ENCODE results near the gene RNASE4.

Gene RNASE4

DNA sequence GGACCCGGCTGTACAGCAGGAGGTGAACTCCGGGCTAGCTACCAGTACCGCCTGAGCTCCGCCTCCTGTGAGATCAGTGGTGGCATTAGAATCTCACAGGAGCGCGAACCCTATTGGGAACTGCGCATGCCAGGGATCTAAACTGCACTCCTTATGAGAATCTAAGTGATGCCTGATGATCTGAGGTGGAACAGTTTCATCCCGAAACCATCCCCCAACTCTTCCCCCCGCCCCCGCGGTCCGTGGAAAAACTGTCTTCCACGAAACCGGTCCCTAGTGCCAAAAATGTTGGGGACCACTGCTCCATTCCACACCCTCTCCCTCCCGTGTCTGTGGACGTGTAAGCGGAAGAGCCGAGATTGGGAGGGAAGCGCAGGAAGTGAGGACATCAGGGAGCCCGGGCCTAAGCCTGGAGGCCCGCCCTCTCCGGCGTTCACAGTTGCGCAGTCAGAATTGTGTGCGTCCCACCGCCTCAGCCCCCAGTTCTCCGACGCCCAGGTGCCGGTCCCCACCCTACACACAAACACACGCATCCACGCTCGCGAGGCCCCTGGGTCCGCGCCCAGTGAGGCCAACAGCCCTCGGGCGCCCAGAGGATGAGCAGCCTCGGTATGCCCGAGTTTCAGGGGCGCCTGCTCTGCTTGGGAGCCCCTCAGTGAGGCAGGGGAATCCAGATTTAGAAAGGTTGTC, 1.8 kb upstream of the RNASE4 start:
- peak; percentile 62 for DNase-seq (ENCODE audit: low read depth)
- no peak for TF ChIP-seq CTCF (conservative IDR thresholded peaks at IDR 0.05; ENCODE audit: low read depth, low read length)

GRCh38 chr14:20683125-20683890, 1.1 kb upstream of the RNASE4 start:
- TF ChIP-seq CTCF (conservative IDR thresholded peaks at IDR 0.05; ENCODE audit: low read depth, low read length): no peak
- DNase-seq (ENCODE audit: low read depth): peak; percentile 55
- H3K4me3 ChIP-seq (ENCODE audit: low read length): peak overlapping the region; percentile 82

More for the DNA sequence above, 1.8 kb upstream of the RNASE4 start:
- H3K4me3 ChIP-seq (ENCODE audit: low read length): peak overlapping the region; percentile 82

- no peak for DNase-seq (ENCODE audit: low read depth)
- no peak for TF ChIP-seq CTCF (conservative IDR thresholded peaks at IDR 0.05; ENCODE audit: low read depth, low read length)
- H3K4me3 ChIP-seq (ENCODE audit: low read length): peak overlapping the region; percentile 82
These were observed 499 bp downstream of the RNASE4 start for GRCh38 chr14:20684662-20685456.

DNA sequence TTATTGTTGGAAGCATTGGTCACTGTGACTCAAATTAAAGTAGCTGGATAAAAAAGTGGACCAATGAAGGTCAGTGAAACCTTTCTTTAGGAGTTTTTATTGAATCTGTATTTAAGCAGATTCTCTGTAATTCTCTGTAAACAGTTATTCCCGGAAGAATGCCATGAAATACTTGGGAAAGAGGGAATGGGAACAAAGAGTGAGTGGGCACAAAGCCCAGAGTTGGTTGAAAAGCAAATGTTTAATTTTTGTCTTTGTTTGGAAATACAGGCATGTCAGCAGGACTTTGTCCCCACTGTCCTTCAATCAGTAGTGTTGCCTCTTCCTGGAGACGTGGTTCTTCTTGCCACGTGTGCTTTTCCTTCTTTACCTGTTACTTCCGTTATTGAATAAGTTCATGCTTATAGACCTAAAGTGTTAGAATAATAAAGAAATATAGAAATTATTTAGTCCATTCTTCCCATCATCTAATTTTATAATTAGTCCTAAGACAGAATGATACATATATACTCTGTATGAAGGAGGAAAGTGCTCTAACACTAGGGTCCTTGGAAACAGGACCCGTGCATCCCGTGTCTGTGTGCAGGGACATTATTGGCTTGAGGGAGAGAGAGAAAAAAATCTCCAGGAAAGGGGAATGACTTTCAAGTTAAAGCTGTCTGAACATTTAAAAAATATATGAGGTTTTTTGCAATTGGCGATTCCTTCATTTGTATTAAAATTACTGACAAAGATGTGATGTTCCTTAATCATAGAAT, 2.2 kb downstream of the RNASE4 start:
- no peak for TF ChIP-seq CTCF (conservative IDR thresholded peaks at IDR 0.05; ENCODE audit: low read depth, low read length)
- H3K4me3 ChIP-seq (ENCODE audit: low read length): no peak overlapping the region
- DNase-seq (ENCODE audit: low read depth): no peak

DNA sequence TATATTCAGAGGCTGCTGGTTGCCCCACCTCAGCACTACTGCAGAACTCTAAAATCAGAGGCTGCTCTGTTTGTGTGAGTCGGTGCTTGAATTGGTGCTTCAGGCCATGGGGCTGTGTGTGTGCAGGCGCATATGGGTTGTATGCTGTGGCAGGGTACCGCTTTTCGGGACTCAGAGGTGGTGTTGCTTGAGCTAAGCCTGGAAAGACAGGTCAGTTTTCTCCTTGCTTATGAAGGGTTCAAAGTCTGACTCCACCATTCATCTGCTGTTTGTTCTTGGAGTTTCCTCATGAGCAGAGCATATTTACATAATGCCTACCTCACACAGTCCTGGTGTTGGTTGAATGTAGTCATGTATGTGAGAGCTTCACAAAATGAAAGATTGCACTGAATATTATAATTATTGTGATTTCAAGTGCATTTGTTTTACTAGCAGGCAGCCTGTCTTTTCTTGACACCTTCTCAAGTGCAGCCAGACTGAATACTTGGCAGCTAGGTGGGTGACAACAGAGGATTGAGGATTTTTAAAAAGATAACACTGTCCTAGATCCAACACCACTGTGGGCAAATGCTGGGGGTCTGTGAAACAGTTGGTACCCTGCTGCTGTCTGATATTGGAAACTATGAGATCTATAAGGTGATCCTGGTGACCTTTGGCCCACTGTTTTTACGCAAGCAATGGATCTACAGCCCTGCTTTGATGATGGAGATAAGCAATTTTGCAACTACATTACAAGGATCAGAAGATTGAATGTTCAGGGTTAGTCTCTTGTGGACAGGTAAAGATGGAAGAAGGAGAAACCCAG, 3.2 kb downstream of the RNASE4 start:
- no peak for TF ChIP-seq CTCF (conservative IDR thresholded peaks at IDR 0.05; ENCODE audit: low read depth, low read length)
- H3K4me3 ChIP-seq (ENCODE audit: low read length): no peak overlapping the region
- no peak for DNase-seq (ENCODE audit: low read depth)
